Right hindlimb (tissue), 1 donor: ENCODE measurements around the gene TRRAP.

Experiments used
- DNase-seq: peaks from one replicate; pipeline ENCODE4 v3.0.0-alpha.2; 2018

The TRRAP gene

GRCh38 chr7:98993024-98993897, 114.9 kb downstream of the TRRAP start:
- no peak for DNase-seq

DNA sequence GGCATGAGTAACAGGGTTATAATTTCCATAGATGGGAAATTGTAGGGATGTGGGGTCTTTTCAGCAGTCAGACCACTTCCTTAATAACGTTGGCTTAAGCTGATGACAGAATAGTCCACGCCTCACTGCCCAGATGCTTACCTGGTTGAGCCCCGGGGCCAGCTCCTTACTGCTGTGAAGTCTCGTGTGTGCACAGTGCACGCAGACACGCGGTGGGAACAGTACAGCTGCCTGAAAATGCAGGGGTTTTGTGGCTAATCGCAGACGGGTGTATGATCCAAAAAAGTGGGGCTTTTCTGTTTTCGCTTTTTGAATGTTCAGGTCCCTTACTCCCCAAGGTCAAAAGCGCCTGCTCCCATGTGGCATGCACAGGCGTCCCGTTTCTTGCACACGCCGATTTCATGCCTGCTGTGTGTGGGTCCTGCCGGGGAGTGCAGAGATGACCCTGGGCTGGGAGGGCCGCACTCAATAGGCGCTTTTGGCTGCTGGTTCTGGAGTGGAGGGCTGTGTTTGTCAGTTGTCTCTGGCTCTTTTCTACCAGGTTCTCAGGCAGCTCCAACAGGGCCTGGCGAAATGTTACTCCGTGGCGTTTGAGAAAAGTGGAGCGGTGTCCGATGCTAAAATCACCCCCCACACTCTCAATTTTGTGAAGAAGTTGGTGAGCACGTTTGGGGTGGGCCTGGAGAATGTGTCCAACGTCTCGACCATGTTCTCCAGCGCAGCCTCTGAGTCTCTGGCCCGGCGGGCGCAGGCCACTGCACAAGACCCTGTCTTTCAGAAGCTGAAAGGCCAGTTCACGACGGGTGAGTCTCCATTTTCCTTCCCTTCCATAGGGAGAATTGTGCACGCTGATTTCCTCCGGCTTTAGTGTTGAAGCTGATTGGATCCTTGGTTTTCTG, 116.0 kb downstream of the TRRAP start:
- no peak for DNase-seq

DNA sequence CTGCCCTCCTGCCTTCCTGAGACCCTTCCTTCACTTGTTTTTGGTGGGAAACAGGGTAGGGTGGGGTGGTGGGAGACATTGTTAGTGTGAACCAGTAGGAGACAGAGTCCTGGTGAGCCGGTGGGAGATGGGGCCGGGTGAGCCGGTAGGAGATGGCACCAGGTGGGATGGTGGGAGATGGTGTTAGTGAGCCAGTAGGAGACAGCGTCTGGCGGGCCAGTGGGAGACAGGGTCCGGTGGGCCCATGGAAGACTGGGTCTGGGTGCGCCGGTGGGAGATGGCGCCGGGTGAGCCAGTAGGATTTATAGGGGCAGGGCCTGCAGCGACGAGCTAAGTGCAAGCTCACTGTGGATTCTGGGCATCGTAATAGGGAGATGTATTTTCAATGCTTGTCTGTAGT, 116.8 kb downstream of the TRRAP start:
- DNase-seq = no peak

- DNase-seq = no peak
These were observed 117.3 kb downstream of the TRRAP start for GRCh38 chr7:98995523-98996149.

- DNase-seq = no peak
These were observed 117.8 kb downstream of the TRRAP start for GRCh38 chr7:98996150-98996552.

GRCh38 chr7:98997846-98998245, 119.5 kb downstream of the TRRAP start:
- no peak for DNase-seq

- DNase-seq = no peak
These were observed 120.7 kb downstream of the TRRAP start for GRCh38 chr7:98998821-98999725.

DNA sequence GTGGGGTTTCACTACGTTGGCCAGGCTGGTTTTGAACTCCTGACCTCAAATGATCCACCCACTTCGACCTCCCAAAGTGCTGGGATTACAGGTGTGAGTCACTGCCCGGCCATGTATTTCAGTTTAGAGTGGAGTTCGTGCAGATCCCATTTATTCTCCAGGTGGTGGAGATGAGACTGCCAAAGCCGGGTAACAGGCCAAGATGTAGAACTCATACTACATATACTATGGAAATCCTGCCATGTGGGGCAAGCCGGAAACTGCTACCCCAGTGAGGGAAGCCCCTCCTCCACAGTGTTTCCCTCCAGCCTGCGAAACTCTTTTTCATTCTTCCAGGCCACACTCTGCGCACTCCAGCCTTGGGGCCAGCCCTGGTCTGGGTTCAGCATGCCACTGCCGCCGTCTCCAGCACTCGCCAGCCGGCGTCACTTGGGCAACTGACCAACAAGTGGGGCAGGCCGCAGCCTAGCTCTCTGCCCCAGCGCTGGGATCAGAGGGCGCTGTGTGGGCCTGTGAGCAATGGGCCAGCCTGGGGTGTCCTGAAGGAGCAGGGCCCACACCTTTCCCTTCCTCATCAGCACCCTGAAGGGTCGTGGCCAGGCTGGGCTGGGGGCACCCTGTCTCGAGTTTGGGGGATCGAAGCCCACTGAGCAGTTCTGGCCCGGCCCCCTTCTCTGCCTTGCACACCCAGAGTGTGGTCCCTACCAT, 122.0 kb downstream of the TRRAP start:
- DNase-seq = no peak

DNA sequence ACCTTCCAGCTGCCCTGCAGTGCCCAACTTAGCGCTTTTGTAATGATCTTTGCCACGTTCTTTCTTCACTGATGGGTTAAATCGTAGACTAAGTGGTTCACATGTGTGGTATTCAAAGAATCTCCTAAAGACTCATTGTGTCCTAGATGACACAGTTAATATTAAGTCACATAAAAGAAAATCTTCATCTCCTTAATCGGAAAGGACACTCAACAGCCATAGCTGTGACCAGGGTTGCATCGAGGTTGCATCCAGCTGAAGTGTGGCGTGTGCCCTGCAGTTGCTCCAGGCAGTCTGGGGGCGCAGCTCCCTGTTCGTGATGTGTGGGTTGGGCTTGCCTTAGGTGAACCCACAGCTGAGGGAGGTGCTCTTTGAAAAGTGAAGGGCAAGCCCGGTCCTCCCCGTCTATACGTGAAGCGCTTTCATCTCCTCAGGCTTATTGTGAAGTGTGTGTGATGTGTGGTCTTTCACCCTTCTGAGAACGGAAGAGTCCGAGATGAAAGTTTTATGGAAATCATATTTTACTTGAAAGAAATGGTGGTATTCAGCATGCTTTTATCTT, 122.7 kb downstream of the TRRAP start:
- no peak for DNase-seq

DNA sequence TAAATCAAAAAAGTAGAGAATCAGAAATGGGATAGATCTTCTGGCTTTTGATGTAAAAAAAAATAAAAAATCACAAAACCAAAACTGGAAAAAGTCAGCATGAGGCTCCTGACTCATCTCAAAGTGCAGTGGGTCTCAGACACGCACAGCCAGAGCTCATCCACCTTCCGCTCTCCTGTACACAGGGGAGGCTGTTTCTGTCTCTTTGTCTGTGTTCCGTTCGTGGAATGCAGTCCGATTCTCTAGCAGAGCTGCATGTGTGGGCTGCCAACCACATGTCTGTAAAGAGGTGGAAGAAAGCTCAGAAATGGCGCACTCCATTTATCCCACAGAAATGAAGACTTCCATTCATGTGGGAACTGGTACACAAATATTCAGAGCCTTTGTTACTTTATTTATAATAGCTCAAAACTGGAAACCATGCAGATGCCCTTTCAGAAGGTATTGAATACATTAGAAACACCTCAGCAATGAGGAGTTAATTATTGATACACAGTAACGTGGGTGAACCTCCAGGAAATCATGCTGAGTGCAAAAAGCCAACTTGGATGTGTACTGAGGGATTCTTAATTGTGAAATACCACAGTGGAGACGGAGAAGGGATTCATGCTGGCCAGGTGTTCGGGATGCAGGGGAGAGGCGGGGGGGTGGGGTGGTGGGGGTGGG, 123.3 kb downstream of the TRRAP start:
- DNase-seq = no peak

GRCh38 chr7:99002148-99002826, 124.0 kb downstream of the TRRAP start:
- DNase-seq = no peak

GRCh38 chr7:99002827-99003212, 124.5 kb downstream of the TRRAP start:
- no peak for DNase-seq

- DNase-seq = no peak
These were observed 125.1 kb downstream of the TRRAP start for GRCh38 chr7:99003419-99003818.

- no peak for DNase-seq
These were observed 125.9 kb downstream of the TRRAP start for GRCh38 chr7:99004216-99004615.

- DNase-seq = no peak
These were observed 126.6 kb downstream of the TRRAP start for GRCh38 chr7:99004781-99005500.

GRCh38 chr7:99005776-99006175, 127.4 kb downstream of the TRRAP start:
- DNase-seq = no peak

DNA sequence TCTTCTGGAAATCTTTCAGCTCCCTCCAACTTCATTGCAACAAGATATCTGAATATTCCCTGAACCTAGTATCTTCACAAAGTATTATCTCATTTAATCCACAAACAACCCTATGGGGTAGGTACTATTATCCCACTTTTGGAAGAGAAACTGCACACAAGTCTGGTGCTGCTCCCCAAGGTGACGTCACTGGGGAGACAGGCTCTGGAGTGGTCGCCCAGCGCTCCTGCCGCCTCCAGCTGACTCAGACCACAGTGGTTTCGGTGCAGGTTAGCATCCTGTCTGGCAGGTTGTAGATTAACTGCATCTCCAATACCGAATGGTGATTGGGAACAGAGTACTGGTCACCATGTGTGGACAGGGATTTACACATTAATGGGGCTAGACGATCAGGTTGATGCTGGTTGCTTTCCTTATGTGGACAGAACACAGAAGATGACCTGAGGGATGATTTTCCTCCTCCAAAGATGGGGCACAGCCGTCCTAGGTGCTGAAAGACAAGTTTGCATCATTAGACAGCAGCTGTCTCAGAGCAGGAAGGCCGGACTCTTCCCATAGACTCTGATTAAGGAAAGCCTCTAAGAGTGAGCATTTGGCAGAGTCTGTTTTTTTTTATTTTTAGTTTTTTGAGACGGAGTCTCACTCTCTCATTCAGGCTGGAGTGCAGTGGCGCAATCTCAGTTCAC, 128.6 kb downstream of the TRRAP start:
- DNase-seq = no peak

DNA sequence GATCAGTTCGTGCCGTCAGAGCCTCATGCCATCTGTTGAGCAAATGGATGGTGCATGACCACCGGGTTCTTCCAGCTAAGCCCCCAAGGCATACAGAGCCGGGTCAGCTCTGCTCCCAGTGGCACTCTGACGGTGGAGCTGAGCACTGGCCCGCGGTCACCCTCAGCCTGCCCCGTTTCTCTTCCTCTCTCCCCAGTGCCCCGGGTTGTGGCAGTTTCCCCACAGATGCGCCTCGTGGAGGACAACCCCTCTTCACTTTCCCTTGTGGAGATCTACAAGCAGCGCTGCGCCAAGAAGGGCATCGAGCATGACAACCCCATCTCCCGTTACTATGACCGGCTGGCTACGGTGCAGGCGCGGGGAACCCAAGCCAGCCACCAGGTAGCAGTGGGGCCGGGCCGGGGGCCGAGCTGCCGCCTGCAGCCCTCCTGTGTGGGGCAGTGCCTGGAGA, 129.9 kb downstream of the TRRAP start:
- DNase-seq = no peak
